KOPT-K1 (cell line): Measurements from ENCODE around the gene VWCE.

Experiments used
- H3K27ac ChIP-seq: fragments of 200-600 bp; sonication (generic); 2 replicates; pipeline ENCODE4 v1.5.1; 2016; ENCODE audit warnings: antibody characterized with exemption, mild to moderate bottlenecking, low read depth, low read length; ENCODE audit not compliant: poor library complexity, severe bottlenecking
- H3K36me3 ChIP-seq: fragments of 200-600 bp; sonication (generic); 2 replicates; pipeline ENCODE4 v1.5.1; 2017; ENCODE audit warnings: antibody characterized with exemption, mild to moderate bottlenecking, low read length, moderate library complexity; ENCODE audit not compliant: insufficient read depth
- H3K9me3 ChIP-seq: fragments of 200-600 bp; sonication (generic); 2 replicates; pipeline ENCODE4 v1.5.1; 2017; ENCODE audit warnings: antibody characterized with exemption, low read length, mild to moderate bottlenecking; ENCODE audit not compliant: insufficient read depth, poor library complexity, severe bottlenecking

The VWCE gene

GRCh38 chr11:61333550-61334433 is 38.7 kb upstream of the VWCE start:
- Histone ChIP-seq H3K27ac (peak overlapping the region; percentile 84), H3K36me3 (peaks cover 27% of the 10 kb centered on the region), H3K9me3 (no peaks in the 10 kb centered on the region)

- Histone ChIP-seq H3K27ac (peak within 1 kb of the TSS; percentile 84), H3K36me3 (peaks cover 36% of the 10 kb centered on the region), H3K9me3 (no peaks in the 10 kb centered on the region)
Measured at GRCh38 chr11:61332797-61333549, 37.9 kb upstream of the VWCE start, which contains the start of the genes DDB1 and TKFC. DDB1 (minus strand) TSS chr11:61333105; CDS start chr11:61332968, 137 bp downstream. TKFC (plus strand) TSS chr11:61333228; CDS start chr11:61334729, 1,501 bp downstream.

DNA sequence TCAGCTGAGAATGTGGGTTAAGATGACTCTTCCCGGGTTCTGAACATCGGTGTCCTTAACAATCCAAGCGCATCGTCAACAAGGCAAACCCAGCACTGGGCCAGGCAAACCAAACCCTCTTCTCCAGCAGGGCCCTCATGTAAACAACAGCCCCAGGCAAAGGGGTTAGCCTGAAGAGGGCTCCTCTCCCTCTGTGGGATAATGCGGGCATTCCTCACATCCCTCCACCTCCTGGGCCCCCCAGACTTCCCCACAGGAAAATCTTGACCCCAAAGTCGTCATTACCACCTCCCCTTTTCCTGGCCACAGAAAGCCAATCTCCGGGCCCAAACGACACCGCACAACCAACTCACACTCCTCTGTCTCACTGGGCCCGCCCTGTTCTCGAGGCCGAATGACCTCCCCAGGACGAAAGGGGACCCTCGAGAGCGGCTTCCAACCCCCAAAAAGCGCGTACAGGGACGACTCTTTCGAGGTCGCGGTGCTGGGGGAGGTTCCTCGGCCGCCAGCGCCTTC is 37.2 kb upstream of the VWCE start:
- peaks cover 42% of the 10 kb centered on the region for H3K36me3 ChIP-seq
- H3K9me3 ChIP-seq: no peaks in the 10 kb centered on the region
- peak overlapping the region; percentile 84 for H3K27ac ChIP-seq

GRCh38 chr11:61331651-61332050 is 36.5 kb upstream of the VWCE start:
- Histone ChIP-seq H3K36me3 (peaks cover 49% of the 10 kb centered on the region), H3K9me3 (no peaks in the 10 kb centered on the region), H3K27ac (peak overlapping the region; percentile 84)

- Histone ChIP-seq H3K9me3 (no peaks in the 10 kb centered on the region), H3K36me3 (peaks cover 67% of the 10 kb centered on the region), H3K27ac (no peak overlapping the region)
Measured at GRCh38 chr11:61329871-61330270, 34.8 kb upstream of the VWCE start.

- H3K9me3 ChIP-seq: no peaks in the 10 kb centered on the region
- H3K27ac ChIP-seq: no peak overlapping the region
- H3K36me3 ChIP-seq: peaks cover 82% of the 10 kb centered on the region
Measured at GRCh38 chr11:61328351-61328750, 33.2 kb upstream of the VWCE start.

GRCh38 chr11:61327669-61328071 is 32.6 kb upstream of the VWCE start:
- Histone ChIP-seq H3K27ac (no peak overlapping the region), H3K9me3 (no peaks in the 10 kb centered on the region), H3K36me3 (peaks cover 89% of the 10 kb centered on the region)

DNA sequence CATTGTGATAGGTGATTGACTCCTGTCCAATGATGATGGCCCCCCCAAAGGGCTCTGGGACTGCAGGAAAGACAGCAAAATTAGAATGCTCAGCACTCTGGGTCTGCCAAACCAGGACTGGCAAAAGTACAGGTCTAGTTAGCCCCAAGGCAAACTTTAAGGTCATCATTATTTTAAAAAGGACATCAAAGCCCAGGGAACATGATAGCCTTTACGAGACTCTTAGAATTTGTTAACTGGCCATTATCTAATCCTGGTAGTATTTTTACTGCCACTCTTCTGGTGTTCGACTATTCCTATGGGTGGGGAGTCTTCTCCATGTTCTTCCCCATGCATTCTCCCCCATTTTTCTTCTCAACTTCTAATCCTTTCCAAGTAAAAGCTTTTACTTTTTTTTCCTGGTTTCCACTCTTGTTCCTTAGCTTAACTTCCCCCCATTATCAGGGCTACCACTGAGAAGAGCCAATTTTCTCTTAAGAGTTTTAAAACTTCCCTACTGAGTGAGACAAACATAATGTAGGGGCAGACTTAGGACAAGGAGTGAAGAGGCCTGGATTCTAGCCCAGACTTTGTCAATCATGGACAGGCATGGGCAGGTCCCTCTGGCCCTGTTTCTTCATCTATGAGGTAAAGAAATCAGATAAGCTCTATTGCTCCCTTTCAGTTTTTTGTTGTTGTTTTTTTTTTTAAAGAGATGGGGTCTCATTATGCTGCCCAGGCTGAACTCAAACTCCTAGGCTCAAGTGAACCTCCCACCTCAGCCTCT is 30.7 kb upstream of the VWCE start:
- Histone ChIP-seq H3K27ac (no peak overlapping the region), H3K36me3 (peaks cover 100% of the 10 kb centered on the region), H3K9me3 (no peaks in the 10 kb centered on the region)

DNA sequence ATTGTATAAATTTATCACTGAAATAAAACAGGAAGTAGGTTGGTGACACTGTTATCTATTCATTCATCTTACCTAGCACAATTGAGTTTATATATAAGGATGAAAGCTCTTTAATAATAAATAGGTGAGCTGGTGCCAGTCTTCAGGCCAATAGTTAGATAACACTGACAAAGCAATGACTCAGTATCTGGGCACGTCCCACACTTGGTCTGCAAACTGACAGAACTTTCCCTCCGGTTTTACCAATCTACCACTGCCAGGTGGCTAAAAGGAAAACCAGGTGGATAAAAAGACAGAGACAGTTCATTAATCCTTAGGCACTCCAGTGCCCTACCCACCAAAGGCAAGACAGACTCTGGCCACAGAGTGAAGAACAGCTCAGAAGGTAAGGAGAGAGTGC is 20.1 kb upstream of the VWCE start:
- no peaks in the 10 kb centered on the region for H3K9me3 ChIP-seq
- no peak overlapping the region for H3K27ac ChIP-seq
- peaks cover 98% of the 10 kb centered on the region for H3K36me3 ChIP-seq

GRCh38 chr11:61310749-61311148 is 15.6 kb upstream of the VWCE start:
- Histone ChIP-seq H3K9me3 (no peaks in the 10 kb centered on the region), H3K36me3 (peaks cover 100% of the 10 kb centered on the region), H3K27ac (no peak overlapping the region)

DNA sequence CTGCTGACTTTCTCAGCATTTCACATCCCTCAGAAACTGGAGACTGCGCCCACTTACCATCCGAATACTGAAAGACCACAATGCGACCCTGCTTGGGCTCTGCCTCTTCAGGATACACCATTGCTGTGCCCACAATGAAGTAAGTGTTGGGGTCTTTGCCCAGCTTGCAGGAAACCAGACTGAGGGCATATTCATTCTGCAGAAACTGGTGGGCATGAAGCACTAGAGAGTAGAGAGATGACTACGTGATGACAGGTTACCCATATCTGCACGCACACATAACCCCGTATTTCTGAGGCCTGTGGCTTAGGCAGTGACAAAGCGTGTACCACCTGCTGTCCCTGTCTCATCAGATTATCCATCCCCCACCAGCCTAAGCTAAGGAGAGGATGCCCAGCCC is 14.6 kb upstream of the VWCE start:
- H3K27ac ChIP-seq: no peak overlapping the region
- H3K9me3 ChIP-seq: no peaks in the 10 kb centered on the region
- peaks cover 100% of the 10 kb centered on the region for H3K36me3 ChIP-seq

- Histone ChIP-seq H3K27ac (no peak overlapping the region), H3K36me3 (peaks cover 100% of the 10 kb centered on the region), H3K9me3 (no peaks in the 10 kb centered on the region)
Measured at GRCh38 chr11:61309141-61309540, 14.0 kb upstream of the VWCE start.

GRCh38 chr11:61307354-61307753 is 12.2 kb upstream of the VWCE start:
- Histone ChIP-seq H3K36me3 (peaks cover 100% of the 10 kb centered on the region), H3K9me3 (no peaks in the 10 kb centered on the region), H3K27ac (no peak overlapping the region)

- Histone ChIP-seq H3K27ac (no peak overlapping the region), H3K36me3 (peaks cover 100% of the 10 kb centered on the region), H3K9me3 (no peaks in the 10 kb centered on the region)
Measured at GRCh38 chr11:61306221-61306620, 11.1 kb upstream of the VWCE start.

DNA sequence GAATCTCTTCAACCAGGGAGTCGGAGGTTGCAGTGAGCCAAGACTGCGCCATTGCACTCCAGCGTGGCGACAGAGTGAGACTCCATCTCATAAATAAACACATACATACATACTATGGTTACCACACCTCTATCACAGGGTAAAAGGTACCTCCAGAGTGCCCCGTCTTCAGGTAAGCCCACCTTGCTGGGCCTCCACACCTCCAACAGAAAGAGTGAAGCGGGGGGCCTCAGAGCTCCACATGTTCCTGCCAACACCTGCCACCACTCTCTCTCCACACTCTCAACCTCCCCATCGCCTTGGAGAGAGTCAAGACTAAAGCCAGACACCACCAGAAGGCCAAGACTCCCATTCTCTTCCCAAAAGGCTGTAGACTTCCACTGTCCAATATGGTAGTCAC is 10.3 kb upstream of the VWCE start:
- H3K27ac ChIP-seq: no peak overlapping the region
- peaks cover 100% of the 10 kb centered on the region for H3K36me3 ChIP-seq
- H3K9me3 ChIP-seq: no peaks in the 10 kb centered on the region
